HCT116 (cell line): ENCODE measurements around the gene OR51B5. TPM values are rescaled to one million over a fixed set of nuclear protein-coding genes. Genes with fewer than 3 reads are reported as not detected.

Source experiments
- ATAC-seq: fragments of 200-7000 bp; cut with Tn5 transposase; 2 replicates; pipeline ENCODE4 v1.9.1; 2020; ENCODE audit warnings: mild to moderate bottlenecking, moderate library complexity
- BruUV-seq: library from RNA; stranded (reverse); fragments of 400-500 nt; replicated peaks from 2 replicates; lab custom pipeline; 2021; lab: Mats Ljungman, UMichigan
- CTCF ChIA-PET: fragments of 300-600 bp; sonication (Branson Sonifier 250); formaldehyde crosslinking; loops from one replicate; lab custom pipeline; 2021; ENCODE audit warnings: antibody characterized with exemption; lab: Charles Lee
- POLR2A ChIA-PET: fragments of 300-600, 350-600 bp; sonication (Branson Sonifier 250); formaldehyde crosslinking; loops from one replicate; lab custom pipeline; 2021; ENCODE audit warnings: antibody characterized with exemption; lab: Charles Lee
- RAD21 ChIA-PET, 2 experiments: fragments of 300-600 bp; sonication (Branson Sonifier 250); formaldehyde crosslinking; loops; one replicate each; lab custom pipeline; 2023; ENCODE audit warnings: low total read pairs in 2 of 2; ENCODE audit not compliant: uncharacterized antibody in 2 of 2, unreplicated experiment in 2 of 2, low non-redundant PET in 1 of 2; lab: Charles Lee
- DNase-seq: peaks from one replicate; pipeline ENCODE4 v3.0.0-alpha.2; 2010; ENCODE audit warnings: low read depth, low spot score
- H2AFZ ChIP-seq: fragments of 200-600 bp; shearing (Covaris generic), sonication (generic); 2 replicates; pipeline ENCODE4 v1.6.1; 2017; ENCODE audit warnings: low read depth, mixed run types, mixed read lengths, antibody characterized with exemption, low read length; ENCODE audit not compliant: poor library complexity, severe bottlenecking
- H3K27ac ChIP-seq: 2 replicates; pipeline ENCODE4 v1.5.1; 2012; ENCODE audit warnings: low read depth, low read length
- H3K27me3 ChIP-seq: fragments of 200-600 bp; sonication (generic); 2 replicates; pipeline ENCODE4 v1.6.1; 2016; ENCODE audit warnings: mixed run types, low read length, mixed read lengths; ENCODE audit not compliant: insufficient read depth
- H3K36me3 ChIP-seq, 2 experiments: fragments of 200-500 bp in 1 of 2; fragments of 200-600 bp in 1 of 2; sonication (Bioruptor generic) in 1 of 2; sonication (generic) in 1 of 2; 2 replicates each; pipeline versions ENCODE4 v1.5.1 to v1.6.1; 2014 to 2016; ENCODE audit warnings: low read length in 2 of 2, inconsistent platforms in 1 of 2, mixed read lengths in 1 of 2, mixed run types in 1 of 2; ENCODE audit not compliant: insufficient read depth in 2 of 2, control insufficient read depth in 1 of 2
- H3K4me1 ChIP-seq, 2 experiments: fragments of 200-600 bp in 1 of 2; sonication (generic) in 1 of 2; 2 replicates each; pipeline versions ENCODE4 v1.5.1 to v1.6.1; 2012 to 2017; ENCODE audit warnings: low read length in 2 of 2, inconsistent platforms in 1 of 2, mild to moderate bottlenecking in 1 of 2, mixed read lengths in 1 of 2, mixed run types in 1 of 2, moderate library complexity in 1 of 2; ENCODE audit not compliant: insufficient read depth in 2 of 2, control insufficient read depth in 1 of 2
- H3K4me2 ChIP-seq: fragments of 200-600 bp; sonication (generic); 2 replicates; pipeline ENCODE4 v1.6.1; 2017; ENCODE audit warnings: mixed run types, low read length, mixed read lengths
- H3K4me3 ChIP-seq, 2 experiments: fragments of 200-600 bp in 1 of 2; sonication (generic) in 1 of 2; replicated peaks in 1 of 2; 2 replicates each; pipeline ENCODE4 v1.5.1; 2011 to 2016; ENCODE audit warnings: low read length in 2 of 2, control low read depth in 1 of 2, low read depth in 1 of 2, mild to moderate bottlenecking in 1 of 2, mixed read lengths in 1 of 2, mixed run types in 1 of 2
- H3K79me2 ChIP-seq: fragments of 200-600 bp; sonication (generic); 2 replicates; pipeline ENCODE4 v1.6.1; 2017; ENCODE audit warnings: mild to moderate bottlenecking, mixed run types, low read length, moderate library complexity, mixed read lengths; ENCODE audit not compliant: insufficient read depth
- H3K9ac ChIP-seq: fragments of 200-600 bp; sonication (generic); 2 replicates; pipeline ENCODE4 v1.6.1; 2016; ENCODE audit warnings: low read length, mixed read lengths
- H3K9me2 ChIP-seq: fragments of 200-600 bp; sonication (generic), shearing (Covaris generic); 2 replicates; pipeline ENCODE4 v1.6.1; 2017; ENCODE audit warnings: mixed run types, mild to moderate bottlenecking, moderate library complexity; ENCODE audit not compliant: insufficient read depth
- H3K9me3 ChIP-seq, 2 experiments: fragments of 200-500 bp in 1 of 2; fragments of 200-600 bp in 1 of 2; sonication (Bioruptor generic) in 1 of 2; sonication (generic) in 1 of 2; 2 replicates each; pipeline ENCODE4 v1.6.1; 2014 to 2017; ENCODE audit warnings: low read length in 2 of 2, mixed read lengths in 2 of 2, inconsistent platforms in 1 of 2, low read depth in 1 of 2, mild to moderate bottlenecking in 1 of 2, mixed run types in 1 of 2, moderate library complexity in 1 of 2; ENCODE audit not compliant: control insufficient read depth in 1 of 2, insufficient read depth in 1 of 2
- H4K20me1 ChIP-seq: fragments of 200-600 bp; sonication (generic), shearing (Covaris generic); 2 replicates; pipeline ENCODE4 v1.6.1; 2017; ENCODE audit warnings: mixed run types, mild to moderate bottlenecking, moderate library complexity; ENCODE audit not compliant: insufficient read depth
- CBX3 ChIP-seq: IDR thresholded peaks from 2 replicates; pipeline ENCODE4 v1.6.1; 2012; ENCODE audit warnings: low read depth
- CEBPB ChIP-seq: IDR thresholded peaks from 2 replicates; pipeline ENCODE4 v1.6.1; 2012; ENCODE audit warnings: low read depth
- POLR2AphosphoS5 ChIP-seq: IDR thresholded peaks from 2 replicates; pipeline ENCODE4 v1.6.1; 2011; ENCODE audit warnings: mild to moderate bottlenecking, low read depth, low read length, moderate library complexity
- intact Hi-C: fragments of 100-400 bp; cut with micrococcal nuclease; formaldehyde crosslinking; loops from 2 replicates; pipeline ENCODE4 v1.10.0; 2022
- total RNA-seq: library from RNA; stranded (reverse); gene quantifications from one replicate; pipeline ENCODE4 v1.2.1, GENCODE V29; 2021; ENCODE audit not compliant: unreplicated experiment
- TF ChIP-seq, protein P1 (sequence below): IDR thresholded peaks from 2 replicates; pipeline ENCODE4 v1.6.1; 2012; ENCODE audit warnings: low read depth

Gene OR51B5
- total RNA-seq, 1 experiment from 2014 or later: 140 TPM

DNA sequence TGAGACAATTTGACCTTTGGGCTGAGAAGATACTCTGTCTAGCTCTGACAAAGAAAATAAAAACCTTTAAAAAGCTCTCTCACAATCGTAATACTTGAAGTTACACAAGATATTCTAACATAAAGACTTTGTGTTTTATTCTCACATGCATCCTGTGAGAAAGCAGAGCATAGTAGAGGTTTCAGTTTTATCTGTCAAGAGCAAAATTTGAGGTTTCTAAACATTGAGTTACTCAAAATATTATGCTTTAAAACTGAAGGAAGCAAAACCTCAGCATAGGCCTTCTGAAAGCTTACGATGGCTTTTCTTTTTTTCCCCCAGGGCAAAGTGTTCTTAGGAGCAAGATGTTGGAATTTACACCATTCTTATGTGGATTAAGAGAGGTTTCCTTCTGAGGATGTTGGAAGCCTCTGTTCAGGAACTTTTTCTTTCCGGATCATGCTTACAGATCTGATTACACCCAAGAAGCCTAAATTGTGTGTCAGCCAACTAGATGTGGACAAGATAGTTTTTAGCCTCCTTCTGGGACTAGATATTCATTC, 25.2 kb upstream of the OR51B5 start:
- POLR2A ChIA-PET: no interaction called here
- no TSS peak for BruUV-seq
- no peak overlapping the region for H2AFZ ChIP-seq
- no peaks in the 10 kb centered on the region for H3K27me3 ChIP-seq
- H3K27ac ChIP-seq: no peak overlapping the region
- ATAC-seq: no peak
- H3K79me2 ChIP-seq: peaks cover 99% of the 10 kb centered on the region
- DNase-seq: no peak
- H3K4me3 ChIP-seq: no peak overlapping the region
- H3K36me3 ChIP-seq: peaks cover 0 to 34% of the 10 kb centered on the region in 2 experiments; a peak in 2 of 4 replicates
- CTCF ChIA-PET: no interaction called here
- TF ChIP-seq, protein P1, sequence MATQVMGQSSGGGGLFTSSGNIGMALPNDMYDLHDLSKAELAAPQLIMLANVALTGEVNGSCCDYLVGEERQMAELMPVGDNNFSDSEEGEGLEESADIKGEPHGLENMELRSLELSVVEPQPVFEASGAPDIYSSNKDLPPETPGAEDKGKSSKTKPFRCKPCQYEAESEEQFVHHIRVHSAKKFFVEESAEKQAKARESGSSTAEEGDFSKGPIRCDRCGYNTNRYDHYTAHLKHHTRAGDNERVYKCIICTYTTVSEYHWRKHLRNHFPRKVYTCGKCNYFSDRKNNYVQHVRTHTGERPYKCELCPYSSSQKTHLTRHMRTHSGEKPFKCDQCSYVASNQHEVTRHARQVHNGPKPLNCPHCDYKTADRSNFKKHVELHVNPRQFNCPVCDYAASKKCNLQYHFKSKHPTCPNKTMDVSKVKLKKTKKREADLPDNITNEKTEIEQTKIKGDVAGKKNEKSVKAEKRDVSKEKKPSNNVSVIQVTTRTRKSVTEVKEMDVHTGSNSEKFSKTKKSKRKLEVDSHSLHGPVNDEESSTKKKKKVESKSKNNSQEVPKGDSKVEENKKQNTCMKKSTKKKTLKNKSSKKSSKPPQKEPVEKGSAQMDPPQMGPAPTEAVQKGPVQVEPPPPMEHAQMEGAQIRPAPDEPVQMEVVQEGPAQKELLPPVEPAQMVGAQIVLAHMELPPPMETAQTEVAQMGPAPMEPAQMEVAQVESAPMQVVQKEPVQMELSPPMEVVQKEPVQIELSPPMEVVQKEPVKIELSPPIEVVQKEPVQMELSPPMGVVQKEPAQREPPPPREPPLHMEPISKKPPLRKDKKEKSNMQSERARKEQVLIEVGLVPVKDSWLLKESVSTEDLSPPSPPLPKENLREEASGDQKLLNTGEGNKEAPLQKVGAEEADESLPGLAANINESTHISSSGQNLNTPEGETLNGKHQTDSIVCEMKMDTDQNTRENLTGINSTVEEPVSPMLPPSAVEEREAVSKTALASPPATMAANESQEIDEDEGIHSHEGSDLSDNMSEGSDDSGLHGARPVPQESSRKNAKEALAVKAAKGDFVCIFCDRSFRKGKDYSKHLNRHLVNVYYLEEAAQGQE: no peak
- TF ChIP-seq POLR2AphosphoS5 (no peak), CBX3 (no peak), CEBPB (no peak)
- peaks cover 3 to 78% of the 10 kb centered on the region in 2 experiments; a peak in 2 of 4 replicates for H3K4me1 ChIP-seq
- intact Hi-C loops: no loop called here
- no peaks in the 10 kb centered on the region for H3K9me3 ChIP-seq
- no peaks in the 10 kb centered on the region for H3K9me2 ChIP-seq
- peaks cover 44% of the 10 kb centered on the region for H4K20me1 ChIP-seq
- RAD21 ChIA-PET: no interaction called here
- no peak overlapping the region for H3K9ac ChIP-seq
- no peak overlapping the region; the same call in 1 of the 2 replicates for H3K4me2 ChIP-seq
